ENCODE data around the gene TMBIM1.

DNA sequence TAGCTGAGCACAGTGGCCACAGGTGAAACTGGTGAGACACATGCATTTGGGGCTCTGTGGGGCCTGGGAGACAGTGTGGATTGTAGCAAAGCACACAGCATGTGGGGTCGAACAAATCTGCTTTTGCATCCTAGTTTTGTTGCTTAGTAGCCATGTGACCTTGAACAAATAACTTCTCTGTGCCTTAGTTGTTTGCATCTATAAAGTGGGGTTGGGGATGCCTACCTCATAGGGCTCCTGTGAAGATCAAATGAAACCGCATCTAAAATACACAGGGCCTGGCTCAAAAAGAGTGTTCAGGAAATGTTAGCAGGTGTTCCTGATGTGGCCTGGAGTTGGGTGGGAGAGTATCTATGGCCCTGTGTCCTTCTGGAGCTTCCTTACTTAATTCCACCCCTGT, 34.0 kb upstream of the TMBIM1 start:
- TF ChIP-seq, protein P1, sequence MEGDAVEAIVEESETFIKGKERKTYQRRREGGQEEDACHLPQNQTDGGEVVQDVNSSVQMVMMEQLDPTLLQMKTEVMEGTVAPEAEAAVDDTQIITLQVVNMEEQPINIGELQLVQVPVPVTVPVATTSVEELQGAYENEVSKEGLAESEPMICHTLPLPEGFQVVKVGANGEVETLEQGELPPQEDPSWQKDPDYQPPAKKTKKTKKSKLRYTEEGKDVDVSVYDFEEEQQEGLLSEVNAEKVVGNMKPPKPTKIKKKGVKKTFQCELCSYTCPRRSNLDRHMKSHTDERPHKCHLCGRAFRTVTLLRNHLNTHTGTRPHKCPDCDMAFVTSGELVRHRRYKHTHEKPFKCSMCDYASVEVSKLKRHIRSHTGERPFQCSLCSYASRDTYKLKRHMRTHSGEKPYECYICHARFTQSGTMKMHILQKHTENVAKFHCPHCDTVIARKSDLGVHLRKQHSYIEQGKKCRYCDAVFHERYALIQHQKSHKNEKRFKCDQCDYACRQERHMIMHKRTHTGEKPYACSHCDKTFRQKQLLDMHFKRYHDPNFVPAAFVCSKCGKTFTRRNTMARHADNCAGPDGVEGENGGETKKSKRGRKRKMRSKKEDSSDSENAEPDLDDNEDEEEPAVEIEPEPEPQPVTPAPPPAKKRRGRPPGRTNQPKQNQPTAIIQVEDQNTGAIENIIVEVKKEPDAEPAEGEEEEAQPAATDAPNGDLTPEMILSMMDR (IDR thresholded peaks at IDR 0.05; ENCODE audit: low read depth, low read length), result no peak
- TF ChIP-seq POLR2A (IDR thresholded peaks at IDR 0.05; ENCODE audit: extremely low read depth, insufficient read length), result no peak
- TF ChIP-seq, protein P2, sequence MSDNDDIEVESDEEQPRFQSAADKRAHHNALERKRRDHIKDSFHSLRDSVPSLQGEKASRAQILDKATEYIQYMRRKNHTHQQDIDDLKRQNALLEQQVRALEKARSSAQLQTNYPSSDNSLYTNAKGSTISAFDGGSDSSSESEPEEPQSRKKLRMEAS (IDR thresholded peaks at IDR 0.05; ENCODE audit: low read depth, low read length), result no peak

Measured in NB4 (cell line).